AG09309 (cell line): ENCODE measurements around the gene PDIK1L.

Experiments used
- DNase-seq: peaks from one replicate; pipeline ENCODE4 v3.0.0-alpha.2; 2010; ENCODE audit warnings: low read depth
- H3K4me3 ChIP-seq: 2 replicates; pipeline ENCODE4 v1.5.1; 2011; ENCODE audit warnings: mild to moderate bottlenecking, low read depth, low read length, moderate library complexity; ENCODE audit not compliant: control insufficient read depth
- TF ChIP-seq, protein P1 (sequence below): IDR thresholded peaks from 2 replicates; pipeline ENCODE4 v1.5.1; 2011; ENCODE audit warnings: mild to moderate bottlenecking, low read depth, low read length, inconsistent platforms; ENCODE audit not compliant: insufficient read depth, control insufficient read depth; ENCODE audit errors: missing control alignments

The PDIK1L gene

DNA sequence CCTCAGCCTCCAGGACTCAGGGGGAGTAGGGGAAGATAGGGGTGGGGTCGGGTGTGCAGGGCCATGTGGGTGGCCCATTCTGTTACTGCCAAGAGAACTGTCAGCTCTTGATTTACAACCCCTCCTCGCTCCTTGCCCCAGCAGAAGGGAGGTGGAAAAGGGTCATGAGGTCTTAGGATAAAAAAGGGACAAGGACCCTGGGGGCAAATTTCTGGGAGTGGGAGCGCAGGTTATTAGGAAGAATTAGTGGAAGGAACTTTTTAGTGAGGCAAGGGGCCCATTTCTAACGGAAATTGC lies 48.1 kb downstream of the PDIK1L start:
- TF ChIP-seq, protein P1, sequence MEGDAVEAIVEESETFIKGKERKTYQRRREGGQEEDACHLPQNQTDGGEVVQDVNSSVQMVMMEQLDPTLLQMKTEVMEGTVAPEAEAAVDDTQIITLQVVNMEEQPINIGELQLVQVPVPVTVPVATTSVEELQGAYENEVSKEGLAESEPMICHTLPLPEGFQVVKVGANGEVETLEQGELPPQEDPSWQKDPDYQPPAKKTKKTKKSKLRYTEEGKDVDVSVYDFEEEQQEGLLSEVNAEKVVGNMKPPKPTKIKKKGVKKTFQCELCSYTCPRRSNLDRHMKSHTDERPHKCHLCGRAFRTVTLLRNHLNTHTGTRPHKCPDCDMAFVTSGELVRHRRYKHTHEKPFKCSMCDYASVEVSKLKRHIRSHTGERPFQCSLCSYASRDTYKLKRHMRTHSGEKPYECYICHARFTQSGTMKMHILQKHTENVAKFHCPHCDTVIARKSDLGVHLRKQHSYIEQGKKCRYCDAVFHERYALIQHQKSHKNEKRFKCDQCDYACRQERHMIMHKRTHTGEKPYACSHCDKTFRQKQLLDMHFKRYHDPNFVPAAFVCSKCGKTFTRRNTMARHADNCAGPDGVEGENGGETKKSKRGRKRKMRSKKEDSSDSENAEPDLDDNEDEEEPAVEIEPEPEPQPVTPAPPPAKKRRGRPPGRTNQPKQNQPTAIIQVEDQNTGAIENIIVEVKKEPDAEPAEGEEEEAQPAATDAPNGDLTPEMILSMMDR, result no peak
- no peak for DNase-seq
- H3K4me3 ChIP-seq, result no peak overlapping the region

DNA sequence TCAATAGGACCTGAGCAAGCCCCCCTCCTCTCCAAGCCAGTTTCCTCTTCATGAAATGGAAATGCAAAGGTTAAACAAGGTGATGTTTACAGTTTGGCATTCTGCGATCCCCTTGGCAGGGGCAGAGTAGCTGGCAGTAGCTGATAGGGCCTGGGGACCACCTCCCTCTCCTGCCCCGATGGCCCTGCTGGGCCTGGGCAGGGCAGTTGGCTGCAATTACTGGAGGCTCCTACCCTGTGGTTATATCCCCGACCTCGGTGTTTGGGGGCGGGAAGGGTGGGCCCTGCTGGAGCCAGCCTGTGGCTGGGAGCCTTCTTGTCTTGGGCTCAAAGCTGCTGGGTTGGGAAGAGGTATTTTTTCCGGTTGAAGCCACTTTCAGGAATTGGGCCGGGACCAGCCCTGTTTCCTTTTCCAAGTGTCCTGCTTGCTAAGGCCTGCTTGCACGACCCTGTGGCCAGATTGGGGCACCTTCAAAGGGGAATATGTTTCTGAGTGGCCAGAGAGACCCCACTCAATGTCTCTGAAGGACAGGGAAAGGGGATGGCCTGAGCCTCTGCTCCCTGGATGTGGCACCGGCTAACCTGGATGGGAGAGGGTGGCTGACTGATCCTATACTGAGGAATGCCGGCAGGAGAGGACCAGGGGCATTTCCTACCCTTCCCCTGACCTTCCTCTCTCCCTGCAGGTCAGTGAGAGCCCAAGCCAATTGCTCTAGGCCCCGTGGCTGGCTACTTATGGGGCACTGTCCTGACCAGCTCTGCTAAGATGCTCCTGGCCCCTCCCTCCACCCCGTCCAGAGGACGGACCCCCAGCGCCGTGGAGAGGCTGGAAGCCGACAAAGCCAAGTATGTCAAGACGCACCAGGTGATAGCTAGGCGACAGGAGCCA lies 49.1 kb downstream of the PDIK1L start:
- DNase-seq, result no peak
- TF ChIP-seq, protein P1, result no peak
- H3K4me3 ChIP-seq, result no peak overlapping the region

DNA sequence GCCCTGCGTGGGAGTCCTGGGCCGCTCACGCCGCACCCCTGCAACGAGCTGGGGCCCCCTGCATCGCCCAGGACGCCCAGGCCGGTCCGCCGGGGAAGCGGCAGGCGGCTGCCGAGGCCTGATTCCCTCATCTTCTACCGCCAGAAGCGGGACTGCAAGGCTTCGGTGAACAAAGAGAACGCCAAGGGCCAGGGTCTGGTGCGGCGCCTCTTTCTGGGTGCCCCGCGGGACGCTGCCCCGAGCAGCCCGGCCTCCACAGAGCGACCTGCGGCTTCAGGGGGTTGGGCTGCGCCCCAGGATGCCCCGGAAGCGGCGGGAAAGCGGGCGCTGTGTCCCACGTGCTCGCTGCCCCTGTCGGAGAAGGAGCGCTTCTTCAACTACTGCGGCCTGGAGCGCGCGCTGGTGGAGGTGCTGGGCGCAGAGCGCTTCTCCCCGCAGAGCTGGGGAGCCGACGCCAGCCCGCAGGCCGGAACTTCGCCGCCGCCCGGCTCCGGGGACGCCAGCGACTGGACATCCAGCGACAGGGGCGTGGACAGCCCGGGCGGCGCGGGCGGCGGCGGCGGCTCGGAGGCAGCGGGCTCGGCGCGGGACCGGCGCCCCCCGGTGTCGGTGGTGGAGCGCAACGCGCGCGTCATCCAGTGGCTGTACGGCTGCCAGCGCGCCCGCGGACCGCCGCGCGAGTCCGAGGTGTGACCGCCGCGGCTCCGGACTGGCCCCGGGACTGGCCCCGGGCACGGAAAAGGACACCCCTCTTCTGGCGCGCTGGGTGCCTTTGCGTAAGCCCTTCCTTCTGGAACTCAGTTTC lies 50.0 kb downstream of the PDIK1L start:
- no peak for DNase-seq
- peak overlapping the region; percentile 31 for H3K4me3 ChIP-seq
- TF ChIP-seq, protein P1, result no peak

DNA sequence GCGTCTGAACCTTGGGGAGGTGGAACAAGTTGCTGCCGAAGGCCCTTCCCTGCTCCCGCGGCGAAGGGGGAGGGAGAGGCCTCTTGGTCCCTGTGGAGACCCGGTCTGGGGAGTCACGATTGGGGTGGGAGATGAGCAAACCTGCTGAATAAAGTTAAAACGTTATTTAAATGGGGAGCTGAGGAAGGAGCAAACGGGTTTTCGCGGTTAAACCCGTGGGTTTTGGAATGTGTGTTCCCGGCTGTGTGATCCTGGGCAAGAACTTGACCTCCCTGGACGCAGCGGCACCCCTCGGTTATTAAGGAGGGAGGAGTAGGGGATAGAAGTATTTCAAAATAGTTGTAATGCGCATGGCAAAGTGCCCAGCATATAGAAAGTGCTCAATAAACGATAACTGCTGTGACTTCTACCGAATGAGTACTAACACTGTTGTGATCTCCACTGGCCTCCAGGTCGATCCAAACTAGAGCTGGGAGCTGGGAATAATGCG lies 50.6 kb downstream of the PDIK1L start:
- peak overlapping the region; percentile 25 for H3K4me3 ChIP-seq
- DNase-seq, result no peak
- TF ChIP-seq, protein P1, result no peak

DNA sequence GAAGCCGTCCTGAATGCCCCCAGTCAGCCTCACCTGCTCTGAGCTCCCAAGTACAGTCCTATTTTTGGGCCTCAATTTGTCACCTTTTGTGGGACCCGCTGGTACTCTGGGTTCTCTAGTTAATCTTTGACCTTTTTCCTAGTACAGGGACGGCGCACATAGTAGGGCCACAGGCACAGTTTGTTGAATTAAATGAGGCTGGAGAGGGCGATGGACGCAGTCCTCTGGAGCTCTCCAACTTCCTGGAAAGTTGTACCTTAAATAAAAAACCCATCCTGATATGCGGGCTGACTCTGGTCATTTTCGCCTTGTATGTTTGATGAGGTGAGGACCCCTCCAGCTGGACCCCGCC lies 52.0 kb downstream of the PDIK1L start:
- TF ChIP-seq, protein P1, result no peak
- no peak overlapping the region for H3K4me3 ChIP-seq
- DNase-seq, result no peak

DNA sequence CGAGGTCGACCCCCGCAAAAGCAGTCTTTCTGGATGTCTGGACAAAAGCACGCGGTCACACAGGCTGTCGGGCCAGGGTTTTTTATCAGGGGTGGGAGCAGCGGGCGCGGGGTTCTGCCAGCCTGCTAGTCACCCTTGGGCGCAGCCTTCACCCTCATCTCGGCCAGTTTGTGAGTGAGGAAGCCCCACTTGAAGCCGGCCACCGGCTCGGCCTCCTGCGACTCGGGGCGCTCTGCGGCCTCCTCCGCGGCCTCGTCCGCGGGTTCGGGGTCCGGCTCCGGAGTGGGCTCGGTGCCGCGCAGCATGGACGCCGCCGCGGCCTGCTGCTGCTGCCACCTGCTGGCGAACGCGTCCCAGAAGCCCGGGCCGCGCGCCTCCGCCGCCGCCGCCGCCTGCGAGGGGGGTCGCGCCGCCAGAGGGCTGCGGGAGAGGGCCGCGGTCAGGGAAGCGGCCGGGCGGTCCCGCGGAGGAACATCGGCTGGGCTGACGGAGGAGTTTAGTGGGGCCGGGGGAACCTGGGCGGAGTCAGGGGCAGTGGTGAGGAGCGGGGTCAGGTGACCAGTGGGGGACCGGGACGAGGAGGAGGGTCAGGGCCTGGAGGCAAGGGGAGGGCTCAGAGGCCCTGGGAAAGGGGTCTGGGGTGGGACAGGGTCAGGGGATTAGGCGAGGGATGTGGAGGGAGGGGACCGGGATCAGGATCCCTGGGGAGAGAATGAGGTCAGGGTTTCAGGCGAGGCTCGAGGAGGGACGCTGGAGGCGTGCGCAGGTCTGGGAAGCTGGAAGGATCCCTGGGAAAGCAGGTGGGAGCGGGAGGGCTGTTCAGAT lies 52.6 kb downstream of the PDIK1L start:
- TF ChIP-seq, protein P1, result peak; percentile 41
- peak overlapping the region; percentile 28 for H3K4me3 ChIP-seq
- DNase-seq, result no peak
